Measurements from ENCODE around the gene RRP1B.

The RRP1B gene

GRCh38 chr21:43727519-43728153 is 68.3 kb downstream of the RRP1B start:
- peak in 1 of 2 donors; percentile 42 for DNase-seq

GRCh38 chr21:43728154-43728466 is 68.8 kb downstream of the RRP1B start:
- no peak for DNase-seq

DNA sequence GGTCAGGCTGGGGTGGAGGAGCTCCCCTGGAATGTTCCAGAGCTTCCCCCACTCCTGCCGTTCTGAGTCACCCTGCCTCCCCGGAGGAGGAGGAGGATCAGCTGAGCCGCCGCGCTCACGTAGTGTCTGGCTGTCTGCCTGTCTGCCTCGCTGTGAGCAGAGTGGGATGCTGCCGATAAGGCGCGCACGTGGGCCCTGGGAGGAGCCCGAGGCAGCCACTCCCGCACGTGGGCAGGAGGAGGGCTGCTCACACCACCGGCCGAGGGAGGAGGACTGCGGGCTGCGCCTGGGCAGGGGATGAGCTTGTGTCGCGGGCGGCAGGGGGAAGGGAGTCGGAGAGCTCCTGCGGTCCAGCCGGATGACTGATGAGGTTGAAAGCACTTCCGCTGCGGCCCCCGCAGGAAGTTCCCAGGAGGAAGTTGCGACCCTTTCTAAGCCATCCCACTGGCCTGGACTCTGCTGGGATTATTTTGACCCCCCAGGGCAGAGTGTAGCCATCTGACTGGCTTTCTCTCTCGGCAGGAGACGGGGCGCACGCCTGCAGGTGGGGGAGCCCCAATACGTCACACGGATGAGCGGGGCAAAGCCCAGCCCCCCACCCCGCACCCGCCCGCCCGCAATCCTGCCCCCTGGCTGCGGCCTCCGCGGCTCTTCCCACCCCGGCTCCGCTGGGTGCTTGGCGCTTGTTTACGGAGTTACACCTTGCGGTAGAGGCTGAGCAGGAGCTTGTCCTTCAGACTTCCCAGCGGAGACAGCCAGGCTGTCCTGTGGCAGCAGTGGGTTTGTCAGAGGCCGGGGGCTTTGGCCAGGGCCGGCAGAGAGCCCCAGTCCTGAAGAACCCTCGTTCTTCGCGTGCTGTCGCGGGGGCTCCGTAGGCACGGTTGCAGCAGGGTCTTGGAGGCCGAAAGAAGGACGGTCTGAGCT is 69.4 kb downstream of the RRP1B start:
- peak; percentile 94 to 99 for DNase-seq

DNA sequence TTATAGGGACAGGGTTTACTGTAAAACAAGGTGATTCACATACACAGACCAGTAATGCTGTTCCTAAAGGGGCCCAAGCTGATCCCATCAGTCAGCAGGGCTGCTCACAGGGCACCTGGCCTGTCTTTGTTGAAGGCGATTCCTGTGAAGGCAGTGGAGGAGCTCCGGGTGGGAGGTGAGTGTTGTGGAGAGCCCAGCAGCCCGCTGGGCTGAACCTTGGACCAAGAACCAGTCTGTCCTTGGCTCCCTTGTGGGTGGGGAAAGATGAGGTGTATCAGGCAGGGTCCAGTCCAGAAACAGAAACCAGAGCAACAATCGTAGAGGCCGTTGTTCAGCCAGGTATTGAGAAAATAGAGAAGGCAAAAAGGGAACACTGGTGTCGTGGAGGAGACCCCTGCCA is 72.1 kb downstream of the RRP1B start:
- no peak for DNase-seq

GRCh38 chr21:43731891-43732711 is 72.7 kb downstream of the RRP1B start:
- no peak for DNase-seq

- DNase-seq: no peak
These were observed 73.7 kb downstream of the RRP1B start for GRCh38 chr21:43733060-43733459.

- peak; percentile 79 to 84 for DNase-seq
These were observed 74.2 kb downstream of the RRP1B start for GRCh38 chr21:43733529-43734071.

DNA sequence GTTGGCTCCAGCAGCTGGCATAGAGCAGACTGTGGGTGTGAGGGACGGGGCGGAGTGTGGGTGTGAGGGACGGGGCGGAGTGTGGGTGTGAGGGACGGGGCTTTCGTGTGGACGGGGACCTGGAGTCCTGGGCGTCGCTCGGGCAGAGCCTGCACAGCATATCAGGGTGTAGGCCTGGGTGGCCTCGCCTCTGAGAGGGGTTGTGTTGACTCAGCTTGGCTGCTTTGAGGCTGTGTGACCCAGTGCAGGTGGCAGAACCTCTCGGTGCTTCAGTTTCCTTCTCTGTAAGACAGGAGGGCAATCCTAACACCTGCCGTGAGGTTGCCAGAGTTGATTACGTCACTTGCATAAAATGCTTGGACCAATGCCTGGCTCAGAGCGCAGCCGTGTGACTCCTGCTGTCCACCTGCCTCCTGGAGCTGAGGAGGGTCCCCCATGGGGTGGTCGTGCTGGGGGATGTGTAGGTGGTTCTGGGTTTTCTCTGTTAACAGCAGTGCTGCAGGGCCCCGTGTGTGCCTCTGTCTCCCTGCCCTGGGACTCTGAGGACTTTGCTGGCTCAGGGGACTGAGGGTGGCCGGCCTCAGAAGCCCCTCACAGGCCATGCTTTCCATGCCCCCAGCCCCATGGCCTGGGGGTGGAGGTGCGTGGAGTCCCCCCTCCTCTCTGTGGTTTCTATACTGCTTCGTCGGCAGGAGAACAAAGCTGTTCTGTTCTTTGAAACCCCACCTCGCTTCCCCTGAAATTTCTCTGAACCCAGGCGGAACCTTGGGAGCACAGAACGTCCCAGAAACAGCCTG is 75.0 kb downstream of the RRP1B start:
- no peak for DNase-seq

- DNase-seq: no peak
These were observed 75.5 kb downstream of the RRP1B start for GRCh38 chr21:43734928-43735229.

DNA sequence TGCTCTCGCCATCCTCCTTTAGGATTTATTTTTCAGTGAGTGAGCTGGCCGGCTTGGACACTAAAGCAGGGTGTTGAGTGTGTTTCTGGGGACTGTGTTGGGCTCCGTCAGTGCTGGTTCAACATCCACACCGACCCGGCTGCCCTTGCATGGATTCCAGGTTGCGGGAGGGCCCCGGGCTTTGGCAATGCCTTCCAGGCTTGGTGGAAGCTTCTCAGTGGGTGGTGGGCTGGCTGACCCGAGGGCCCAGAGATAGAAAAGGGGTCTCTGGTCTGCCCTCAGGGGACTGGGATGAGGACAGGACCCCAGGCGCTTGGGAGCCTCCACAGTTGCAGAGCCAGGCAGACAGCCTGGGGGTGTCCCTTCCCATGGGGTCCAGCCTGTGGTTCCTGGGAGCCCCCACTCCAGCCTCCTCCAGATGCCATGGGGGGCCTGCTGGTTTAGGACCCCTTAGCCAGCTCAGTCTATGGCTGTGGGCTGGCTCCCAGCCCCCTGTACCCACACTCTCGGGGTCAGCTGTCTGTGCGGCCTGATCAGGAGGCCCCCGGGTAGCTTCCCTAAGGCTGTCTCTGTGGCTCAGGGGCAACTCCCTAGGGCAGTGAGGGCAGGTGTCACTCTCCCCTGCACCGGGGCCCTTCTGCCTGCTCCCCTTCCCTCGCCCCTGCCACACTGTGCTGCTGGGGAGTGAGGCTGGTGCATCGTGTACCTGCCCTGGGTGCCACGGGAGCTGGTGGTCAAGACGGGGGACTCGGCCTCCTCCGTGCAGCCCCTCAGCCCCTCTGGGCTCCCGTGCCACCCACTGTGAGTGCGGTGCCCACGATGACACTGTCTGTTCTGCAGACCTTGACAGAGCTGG is 76.1 kb downstream of the RRP1B start:
- DNase-seq: no peak

DNA sequence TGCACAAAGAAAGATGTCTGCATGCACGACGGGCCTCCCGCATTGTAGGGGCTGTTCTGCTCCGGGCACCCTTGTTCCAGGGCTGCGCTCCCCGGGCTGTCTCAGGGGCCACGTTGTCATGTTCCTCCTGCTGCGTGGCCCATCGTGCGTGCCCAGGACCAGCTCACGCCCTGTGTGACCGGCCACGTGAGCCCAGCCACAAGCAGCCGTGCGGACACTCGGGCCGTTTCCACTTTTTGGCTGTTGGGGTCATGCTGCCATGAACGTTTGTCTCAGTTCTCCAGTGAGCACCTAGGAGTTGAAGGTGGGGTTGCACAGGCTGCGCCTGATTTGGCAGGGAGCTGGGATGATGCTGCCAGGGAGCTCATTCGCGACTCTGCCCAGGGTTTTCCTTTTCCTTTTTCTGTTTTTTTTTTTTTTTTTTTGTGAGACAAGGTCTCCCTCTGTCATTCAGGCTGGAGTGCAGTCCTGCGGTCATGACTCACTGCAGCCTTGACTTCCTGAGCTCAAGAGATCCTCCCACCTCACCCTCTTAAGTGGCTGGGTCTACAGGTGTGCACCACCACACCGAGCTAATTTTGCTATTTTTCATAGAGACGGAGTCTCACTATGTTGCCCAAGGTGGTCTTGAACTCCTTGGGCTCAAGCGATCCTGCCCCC is 77.0 kb downstream of the RRP1B start:
- no peak for DNase-seq

- no peak for DNase-seq
These were observed 78.0 kb downstream of the RRP1B start for GRCh38 chr21:43737158-43737950.

DNA sequence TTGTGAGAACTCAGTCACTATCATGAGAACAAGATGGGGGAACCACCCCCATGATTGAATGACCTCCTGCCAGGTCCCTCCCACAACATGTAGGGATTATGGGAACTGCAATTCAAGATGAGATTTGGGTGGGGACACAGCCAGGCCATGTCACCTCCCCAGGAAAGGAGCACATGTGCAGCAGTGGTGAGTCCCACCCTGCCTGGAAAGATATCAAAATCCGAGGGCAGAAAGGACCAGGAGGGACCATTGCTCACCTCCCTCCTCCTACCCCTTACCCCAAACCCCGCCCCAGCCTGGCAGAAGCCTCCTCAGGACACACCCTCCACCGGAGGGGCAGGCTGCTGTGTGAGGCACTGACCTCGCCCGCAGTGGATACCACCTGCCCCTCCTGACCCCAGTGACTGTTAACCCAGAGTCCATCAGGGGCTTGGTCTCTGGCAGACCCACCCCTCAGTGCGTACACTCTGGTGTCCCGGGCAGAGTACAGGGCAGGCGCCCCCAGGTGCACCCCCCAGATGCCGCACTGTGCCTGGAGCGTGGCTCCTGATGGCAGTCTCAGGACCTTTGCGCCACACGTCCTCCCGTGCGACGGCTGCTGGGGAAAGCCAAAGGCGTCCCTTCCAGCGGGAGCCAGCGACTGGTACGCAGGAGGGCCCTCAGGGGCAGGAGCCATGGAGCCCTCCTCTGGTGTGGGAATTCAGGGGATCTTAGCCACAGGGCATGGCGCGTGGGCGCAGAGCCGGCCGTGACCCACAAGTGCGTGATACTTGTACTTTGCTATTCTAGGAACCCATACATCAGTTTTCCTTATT is 80.5 kb downstream of the RRP1B start:
- DNase-seq: peak in 1 of 2 donors; percentile 54

GRCh38 chr21:43740497-43741156 is 81.3 kb downstream of the RRP1B start:
- no peak for DNase-seq

DNA sequence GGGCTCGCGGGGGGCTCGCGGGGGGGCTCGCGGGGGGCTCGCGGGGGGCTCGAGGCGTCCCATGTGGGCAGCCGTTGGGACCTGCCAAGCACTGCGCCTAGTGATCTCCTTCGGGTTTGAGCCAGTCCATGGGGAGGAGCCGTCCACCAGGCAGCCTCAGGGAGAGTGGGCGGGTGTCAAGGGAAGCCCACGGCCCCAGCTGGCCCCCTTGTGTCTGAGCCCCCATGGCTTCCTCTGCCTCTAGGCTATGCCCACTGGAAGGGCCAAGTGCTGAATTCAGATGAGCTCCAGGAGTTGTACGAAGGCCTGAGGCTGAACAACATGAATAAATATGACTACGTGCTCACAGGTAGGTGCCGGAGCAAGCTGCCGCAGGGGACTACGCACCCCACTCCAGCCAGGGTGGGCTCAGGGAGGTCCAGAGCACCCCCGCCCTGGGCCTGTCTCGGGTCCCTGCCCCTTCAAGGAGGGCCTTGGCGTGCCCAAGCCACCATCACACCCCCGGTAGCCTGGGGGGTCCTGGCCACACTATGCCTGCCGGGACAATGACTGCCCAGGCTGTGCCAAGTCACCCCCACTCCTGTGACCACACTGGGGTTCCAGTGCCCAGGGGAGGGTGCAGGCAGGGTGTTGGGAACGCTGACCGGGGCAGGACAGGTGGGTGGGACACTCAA is 82.2 kb downstream of the RRP1B start:
- no peak for DNase-seq

DNA sequence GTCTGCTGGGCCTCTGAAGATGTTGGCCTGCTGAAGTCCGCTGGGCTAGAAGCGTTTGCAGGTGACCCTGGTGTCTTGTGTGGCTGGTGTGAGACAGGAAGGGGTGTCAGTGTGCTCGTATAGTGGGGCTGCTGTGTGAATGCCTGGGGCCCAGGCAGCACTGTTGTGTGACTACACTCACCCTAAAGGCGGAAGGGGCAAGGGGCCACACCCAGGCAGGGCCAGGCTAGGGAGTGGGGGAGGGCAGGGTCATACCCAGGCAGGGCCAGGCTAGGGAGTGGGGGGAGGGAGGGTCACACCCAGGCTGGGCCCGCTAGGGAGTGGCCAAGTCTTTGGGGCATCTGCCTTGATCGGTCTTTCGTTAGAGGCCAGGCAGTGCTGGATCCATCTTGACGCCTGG is 84.6 kb downstream of the RRP1B start:
- no peak for DNase-seq

GRCh38 chr21:43744725-43745124 is 85.4 kb downstream of the RRP1B start:
- no peak for DNase-seq
